Measurements from ENCODE around the gene NANS. TPM values are rescaled to one million over a fixed set of nuclear protein-coding genes. Genes with fewer than 3 reads are reported as not detected.

The NANS gene
- total RNA-seq, 1 donor from 2014 or later: 54.8 TPM

DNA sequence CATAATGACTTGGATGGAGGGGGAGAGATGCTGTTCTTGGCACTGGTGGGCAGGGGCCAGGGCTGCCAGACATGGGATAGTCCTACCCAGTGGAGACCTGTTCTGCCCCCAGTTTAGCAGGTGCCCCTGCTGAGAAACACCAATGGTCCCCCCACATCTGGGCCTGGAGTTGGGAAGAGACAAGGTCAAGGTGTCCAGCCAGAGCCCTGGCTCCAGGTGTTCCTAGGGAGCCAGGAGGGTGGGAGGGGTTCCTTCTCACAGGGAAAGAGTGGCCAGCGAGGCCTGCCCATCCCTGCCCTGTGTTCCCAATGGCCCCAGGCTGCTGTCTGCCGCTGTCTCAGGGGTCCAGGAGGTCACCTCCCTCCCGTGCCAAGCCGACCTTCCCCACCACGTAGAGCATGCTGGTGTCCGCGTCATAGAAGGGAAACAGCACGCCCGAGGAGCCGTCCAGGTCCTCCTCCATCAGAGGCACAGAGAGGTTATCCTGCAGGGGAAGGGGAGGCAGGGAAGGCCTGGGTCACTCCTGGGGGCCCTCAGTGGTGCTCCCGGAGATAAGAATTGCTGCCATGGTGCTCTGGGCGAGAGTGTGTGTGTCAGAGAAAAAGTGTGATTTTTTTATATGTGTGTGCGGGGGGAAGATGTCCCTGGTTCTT lies 74.2 kb downstream of the NANS start:
- Mint-ChIP-seq H3K27me3 (ENCODE audit: low read depth) (no peaks in the 10 kb centered on the region), H3K9me3 (ENCODE audit: low read depth) (no peaks in the 10 kb centered on the region), H3K36me3 (ENCODE audit: low read depth) (peaks cover 12% of the 10 kb centered on the region), H3K4me3 (ENCODE audit: unreplicated experiment) (no peak overlapping the region), H3K27ac (ENCODE audit: unreplicated experiment) (no peak overlapping the region), H3K4me1 (ENCODE audit: low read depth) (no peaks in the 10 kb centered on the region)
- no peak for DNase-seq (ENCODE audit: low spot score)
- TF ChIP-seq, protein P1, sequence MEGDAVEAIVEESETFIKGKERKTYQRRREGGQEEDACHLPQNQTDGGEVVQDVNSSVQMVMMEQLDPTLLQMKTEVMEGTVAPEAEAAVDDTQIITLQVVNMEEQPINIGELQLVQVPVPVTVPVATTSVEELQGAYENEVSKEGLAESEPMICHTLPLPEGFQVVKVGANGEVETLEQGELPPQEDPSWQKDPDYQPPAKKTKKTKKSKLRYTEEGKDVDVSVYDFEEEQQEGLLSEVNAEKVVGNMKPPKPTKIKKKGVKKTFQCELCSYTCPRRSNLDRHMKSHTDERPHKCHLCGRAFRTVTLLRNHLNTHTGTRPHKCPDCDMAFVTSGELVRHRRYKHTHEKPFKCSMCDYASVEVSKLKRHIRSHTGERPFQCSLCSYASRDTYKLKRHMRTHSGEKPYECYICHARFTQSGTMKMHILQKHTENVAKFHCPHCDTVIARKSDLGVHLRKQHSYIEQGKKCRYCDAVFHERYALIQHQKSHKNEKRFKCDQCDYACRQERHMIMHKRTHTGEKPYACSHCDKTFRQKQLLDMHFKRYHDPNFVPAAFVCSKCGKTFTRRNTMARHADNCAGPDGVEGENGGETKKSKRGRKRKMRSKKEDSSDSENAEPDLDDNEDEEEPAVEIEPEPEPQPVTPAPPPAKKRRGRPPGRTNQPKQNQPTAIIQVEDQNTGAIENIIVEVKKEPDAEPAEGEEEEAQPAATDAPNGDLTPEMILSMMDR (IDR thresholded peaks at IDR 0.05): no peak

DNA sequence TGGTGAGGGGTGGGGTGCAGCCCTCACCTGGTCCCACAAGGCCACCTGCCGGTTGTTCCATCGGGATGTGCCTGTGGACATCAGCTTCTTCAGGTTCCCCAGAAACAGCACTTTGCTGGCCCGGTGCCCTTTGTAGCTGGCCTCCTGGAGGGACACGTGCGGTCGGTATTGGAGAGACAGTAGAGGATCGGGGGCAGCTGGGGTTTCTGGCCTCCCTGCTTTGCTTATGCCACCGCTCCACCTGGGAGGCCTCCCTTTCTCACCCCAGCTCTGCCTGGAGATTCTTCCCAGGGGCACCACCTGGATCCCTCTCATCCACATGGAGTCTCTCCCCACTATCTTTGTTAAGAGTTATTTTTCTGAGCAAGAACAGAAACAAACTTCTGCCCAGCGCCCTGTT lies 75.6 kb downstream of the NANS start:
- TF ChIP-seq, protein P1 (IDR thresholded peaks at IDR 0.05): no peak
- H3K27ac Mint-ChIP-seq (ENCODE audit: unreplicated experiment): no peak overlapping the region
- H3K9me3 Mint-ChIP-seq (ENCODE audit: low read depth): no peaks in the 10 kb centered on the region
- H3K4me1 Mint-ChIP-seq (ENCODE audit: low read depth): no peaks in the 10 kb centered on the region
- DNase-seq (ENCODE audit: low spot score): no peak
- H3K4me3 Mint-ChIP-seq (ENCODE audit: unreplicated experiment): no peak overlapping the region
- peaks cover 14% of the 10 kb centered on the region for H3K36me3 Mint-ChIP-seq (ENCODE audit: low read depth)
- no peaks in the 10 kb centered on the region for H3K27me3 Mint-ChIP-seq (ENCODE audit: low read depth)

Other genes starting within 250 kb of the NANS start
- gene FOXE1, start 203.5 kb upstream of the NANS start, total RNA-seq: not detected in 3 replicates
- 9.3 to 9.9 TPM (median 9.5 TPM) in 3 replicates for gene TRMO, start 134.2 kb upstream of the NANS start, total RNA-seq
- not detected in 3 replicates for gene HEMGN, start 118.6 kb upstream of the NANS start, total RNA-seq
- 77.6 to 86.1 TPM (median 86.0 TPM) in 3 replicates for gene ANP32B, start 73.4 kb upstream of the NANS start, total RNA-seq
- 0.58 to 1.1 TPM (median 1.1 TPM) in 3 replicates for gene TRIM14, start 62.5 kb downstream of the NANS start, total RNA-seq
- 10.1 to 17.4 TPM (median 10.2 TPM) in 3 replicates for gene CORO2A, start 135.9 kb downstream of the NANS start, total RNA-seq
- 24.3 to 30.8 TPM (median 24.5 TPM) in 3 replicates for gene TBC1D2, start 198.9 kb downstream of the NANS start, total RNA-seq